EL (cell line): ENCODE measurements around the gene RNF20.

Experiments used
- DNase-seq: peaks from one replicate; pipeline ENCODE4 v3.0.0-alpha.2; 2016

RNF20 gene

DNA sequence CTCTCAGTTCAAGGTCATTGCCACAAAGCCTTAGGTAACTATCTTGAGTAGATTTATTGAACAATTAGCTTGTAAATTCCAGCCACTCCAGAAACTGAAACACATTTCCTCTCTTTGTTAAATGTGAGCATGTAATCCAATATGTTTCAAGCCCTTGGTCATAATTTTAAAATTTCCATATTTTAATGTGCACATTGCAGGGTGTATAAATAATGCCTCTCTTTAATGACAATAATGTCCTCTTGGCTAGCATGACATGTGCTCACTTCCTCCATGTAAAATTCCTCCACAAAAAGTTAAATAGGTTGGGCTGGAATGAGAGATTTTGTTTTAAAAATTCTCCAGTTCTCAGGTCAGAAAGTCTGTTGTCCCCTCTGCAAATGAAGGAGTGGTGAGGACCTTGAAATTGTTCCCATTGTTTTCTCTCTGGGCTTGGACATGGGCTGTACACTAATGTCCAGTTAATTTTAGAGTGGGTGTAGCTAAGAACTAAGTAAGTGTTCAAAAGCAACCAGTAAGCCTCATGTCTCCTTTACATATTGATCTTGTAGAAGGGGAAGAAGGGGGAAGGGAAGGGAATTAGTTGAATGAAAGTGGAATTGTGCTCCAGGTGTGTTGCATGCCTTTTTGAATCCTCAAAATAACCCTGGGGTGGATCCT lies 58.3 kb downstream of the RNF20 start:
- DNase-seq: no peak

GRCh38 chr9:101592788-101593187 lies 59.1 kb downstream of the RNF20 start:
- DNase-seq: peak; percentile 9

DNA sequence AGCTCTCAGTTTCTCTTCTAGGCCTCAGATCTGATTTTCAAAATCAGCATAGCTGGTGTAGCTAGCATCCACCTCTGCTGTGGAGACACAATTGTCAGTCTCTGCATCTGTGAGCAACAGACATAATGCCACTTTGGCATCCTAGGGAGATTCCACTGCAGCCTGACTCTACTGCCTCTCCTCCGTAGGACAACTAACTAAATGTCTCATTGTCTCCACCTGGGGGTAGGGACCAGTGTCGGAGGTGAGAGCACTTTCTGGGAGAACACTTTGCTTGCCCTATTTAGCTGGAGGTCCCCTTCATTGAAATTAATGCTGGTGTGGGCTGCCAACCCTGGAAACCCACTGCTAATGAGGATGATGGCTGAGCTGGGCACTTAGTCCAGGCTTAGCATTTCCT lies 59.7 kb downstream of the RNF20 start:
- no peak for DNase-seq

DNA sequence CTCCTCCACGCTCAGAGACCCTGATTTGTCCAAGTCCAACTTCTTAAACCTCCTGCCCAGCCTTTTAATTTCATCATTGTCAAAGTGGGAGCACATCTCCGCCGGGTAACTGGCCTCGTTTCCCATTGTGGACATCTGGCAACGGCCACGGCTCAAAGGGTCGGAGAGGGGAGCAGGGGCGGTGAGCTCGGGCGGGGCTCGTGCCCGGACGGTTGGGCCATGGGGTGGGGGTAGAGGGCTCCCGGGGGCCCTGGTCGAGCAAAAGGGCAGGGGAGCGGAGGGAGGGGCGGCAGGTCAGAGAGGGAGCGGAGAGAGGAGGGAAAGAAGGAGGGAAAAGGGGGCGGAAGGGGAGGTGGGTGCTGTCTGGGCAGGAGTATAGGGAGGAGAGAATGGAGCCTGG lies 61.1 kb downstream of the RNF20 start, which contains the start of gene PPP3R2:
Gene PPP3R2, minus strand, starts transcription at position 174 of the 400 bp plus-strand sequence. Its CDS starts 48 bp downstream, at position 126.
- DNase-seq: no peak

- peak; percentile 47 for DNase-seq
Measured at GRCh38 chr9:101601904-101602765, 68.5 kb downstream of the RNF20 start.

- DNase-seq: no peak
Measured at GRCh38 chr9:101604296-101604695, 70.6 kb downstream of the RNF20 start.

GRCh38 chr9:101605547-101605946 lies 71.9 kb downstream of the RNF20 start:
- no peak for DNase-seq
